Uterus (tissue), 4 donors: ENCODE results near the gene ULK4. TPM values are rescaled to one million over a fixed set of nuclear protein-coding genes. Genes with fewer than 3 reads are reported as not detected.
"Not testable (repeated sequence)": the region's sequence is repeated elsewhere in the genome, so short reads cannot be mapped to it uniquely, and the experiment has no call there.

ENCODE experiments used
- DNase-seq, 2 donors: peaks; one replicate each; pipeline ENCODE4 v3.0.0-alpha.2; 2019 to 2020
- H3K27ac ChIP-seq, 2 donors: fragments of 200-600 bp; sonication (generic); 1 replicate in 1 of 2; 2 replicates in 1 of 2; pipeline ENCODE4 v1.5.1; 2016 to 2018
- H3K27me3 ChIP-seq, 2 donors: fragments of 200-600 bp; sonication (generic); one replicate each; pipeline ENCODE4 v1.5.1; 2018 to 2019; ENCODE audit warnings: control low read depth in 1 of 2
- H3K36me3 ChIP-seq, 2 donors: fragments of 200-600 bp; sonication (generic); one replicate each; pipeline ENCODE4 v1.5.1; 2019; ENCODE audit warnings: control low read depth in 1 of 2
- H3K4me1 ChIP-seq, 2 donors: fragments of 200-600 bp; sonication (generic); one replicate each; pipeline ENCODE4 v1.5.1; 2018 to 2019; ENCODE audit warnings: control low read depth in 1 of 2
- H3K4me3 ChIP-seq, 2 donors: fragments of 200-600 bp; sonication (generic); 1 replicate in 1 of 2; 2 replicates in 1 of 2; pipeline ENCODE4 v1.5.1; 2018 to 2019; ENCODE audit warnings: mild to moderate bottlenecking in 1 of 2
- H3K9me3 ChIP-seq, 2 donors: fragments of 200-600 bp; sonication (generic); one replicate each; pipeline ENCODE4 v1.5.1; 2019; ENCODE audit warnings: control low read depth in 1 of 2
- POLR2A ChIP-seq, 2 donors: fragments of 450-650 bp; IDR thresholded peaks; one replicate each; pipeline ENCODE4 v1.6.1; 2016; ENCODE audit warnings: antibody characterized with exemption in 2 of 2, mild to moderate bottlenecking in 1 of 2, moderate library complexity in 1 of 2
- intact Hi-C: fragments of 100-400 bp; cut with DNase I; formaldehyde crosslinking; loops from one replicate; pipeline ENCODE4 v1.15.1; 2023; ENCODE audit warnings: low total_unique reads
- total RNA-seq, 4 donors: library from RNA; depleted of rRNA in 3 of 4; stranded (reverse); fragments of >200 nt in 3 of 4; gene quantifications; one replicate each; pipeline versions ENCODE4 v1.1.0 to v1.2.4, GENCODE V29; 2014 to 2023
- TF ChIP-seq, protein P1 (sequence below), 4 experiments: fragments of 200-600 bp in 2 of 4; fragments of 450-650 bp in 2 of 4; sonication (generic) in 2 of 4; IDR thresholded peaks; one replicate each; pipeline ENCODE4 v1.5.1; 2016 to 2019; ENCODE audit warnings: antibody characterized with exemption in 4 of 4, mild to moderate bottlenecking in 2 of 4, moderate library complexity in 1 of 4
- donor health status: DM: yes; HTN: yes; CAD: no.

Gene ULK4
- total RNA-seq, 4 donors from 2014 or later, result 8.7 to 118 (median 26.1) TPM

DNA sequence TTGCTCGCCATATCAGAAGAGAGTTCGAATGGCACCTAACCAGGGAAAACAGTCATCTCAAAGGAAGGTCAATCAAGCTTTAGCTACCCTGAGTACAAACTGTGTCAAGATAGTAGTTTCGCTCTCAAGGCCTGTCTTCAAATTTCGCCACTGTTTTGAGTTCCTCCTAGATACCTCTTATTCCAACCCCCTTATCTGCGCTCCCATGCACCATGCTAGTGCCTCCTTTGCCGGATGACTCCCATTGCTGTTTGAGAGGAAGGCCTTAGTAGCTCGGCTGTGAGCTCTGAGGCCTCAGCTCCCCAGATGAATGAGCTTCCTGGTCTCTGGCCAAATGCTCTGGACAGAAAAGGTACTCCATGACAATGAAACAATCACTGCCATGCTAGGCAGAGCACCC is 256.0 kb downstream of the ULK4 start:
- no peaks in the 10 kb centered on the region for H3K36me3 ChIP-seq
- H3K27ac ChIP-seq, result no peak overlapping the region
- no peaks in the 10 kb centered on the region for H3K4me1 ChIP-seq
- H3K27me3 ChIP-seq, result no peaks in the 10 kb centered on the region
- no peak for DNase-seq
- intact Hi-C loops, result no loop called here
- H3K9me3 ChIP-seq, result no peaks in the 10 kb centered on the region
- TF ChIP-seq POLR2A (IDR thresholded peaks at IDR 0.05), result no peak
- TF ChIP-seq, protein P1, sequence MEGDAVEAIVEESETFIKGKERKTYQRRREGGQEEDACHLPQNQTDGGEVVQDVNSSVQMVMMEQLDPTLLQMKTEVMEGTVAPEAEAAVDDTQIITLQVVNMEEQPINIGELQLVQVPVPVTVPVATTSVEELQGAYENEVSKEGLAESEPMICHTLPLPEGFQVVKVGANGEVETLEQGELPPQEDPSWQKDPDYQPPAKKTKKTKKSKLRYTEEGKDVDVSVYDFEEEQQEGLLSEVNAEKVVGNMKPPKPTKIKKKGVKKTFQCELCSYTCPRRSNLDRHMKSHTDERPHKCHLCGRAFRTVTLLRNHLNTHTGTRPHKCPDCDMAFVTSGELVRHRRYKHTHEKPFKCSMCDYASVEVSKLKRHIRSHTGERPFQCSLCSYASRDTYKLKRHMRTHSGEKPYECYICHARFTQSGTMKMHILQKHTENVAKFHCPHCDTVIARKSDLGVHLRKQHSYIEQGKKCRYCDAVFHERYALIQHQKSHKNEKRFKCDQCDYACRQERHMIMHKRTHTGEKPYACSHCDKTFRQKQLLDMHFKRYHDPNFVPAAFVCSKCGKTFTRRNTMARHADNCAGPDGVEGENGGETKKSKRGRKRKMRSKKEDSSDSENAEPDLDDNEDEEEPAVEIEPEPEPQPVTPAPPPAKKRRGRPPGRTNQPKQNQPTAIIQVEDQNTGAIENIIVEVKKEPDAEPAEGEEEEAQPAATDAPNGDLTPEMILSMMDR (IDR thresholded peaks at IDR 0.05), result no peak
- no peak overlapping the region for H3K4me3 ChIP-seq

DNA sequence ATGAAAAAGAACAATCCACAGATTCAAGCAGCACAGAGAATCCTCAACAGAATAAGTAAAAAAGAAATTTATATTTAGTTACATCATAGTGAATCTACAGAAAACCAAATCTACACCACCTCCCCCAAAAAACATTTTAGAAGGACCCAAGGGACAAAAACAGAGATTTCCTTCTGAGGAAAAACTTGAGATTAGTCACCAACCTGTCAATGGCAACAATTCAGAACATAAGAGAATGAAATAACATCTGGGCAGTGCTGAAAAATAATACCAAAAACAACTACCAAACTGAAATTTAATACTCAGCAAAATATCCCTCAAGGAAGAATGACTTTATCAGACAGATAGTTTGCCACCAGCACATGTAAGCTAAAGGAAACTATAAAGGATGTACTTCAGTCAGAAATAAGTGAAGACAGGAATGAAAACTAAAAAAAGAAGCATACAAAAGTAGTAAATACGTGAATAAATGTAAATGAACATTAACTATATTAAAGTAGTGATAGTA is 260.7 kb downstream of the ULK4 start:
- Histone ChIP-seq H3K9me3 (no peaks in the 10 kb centered on the region), H3K36me3 (no peaks in the 10 kb centered on the region), H3K4me1 (no peaks in the 10 kb centered on the region), H3K27ac (no peak overlapping the region), H3K4me3 (no peak overlapping the region), H3K27me3 (no peaks in the 10 kb centered on the region)
- no peak for DNase-seq
- TF ChIP-seq, protein P1 (IDR thresholded peaks at IDR 0.05), result no peak
- intact Hi-C loops, result no loop called here

DNA sequence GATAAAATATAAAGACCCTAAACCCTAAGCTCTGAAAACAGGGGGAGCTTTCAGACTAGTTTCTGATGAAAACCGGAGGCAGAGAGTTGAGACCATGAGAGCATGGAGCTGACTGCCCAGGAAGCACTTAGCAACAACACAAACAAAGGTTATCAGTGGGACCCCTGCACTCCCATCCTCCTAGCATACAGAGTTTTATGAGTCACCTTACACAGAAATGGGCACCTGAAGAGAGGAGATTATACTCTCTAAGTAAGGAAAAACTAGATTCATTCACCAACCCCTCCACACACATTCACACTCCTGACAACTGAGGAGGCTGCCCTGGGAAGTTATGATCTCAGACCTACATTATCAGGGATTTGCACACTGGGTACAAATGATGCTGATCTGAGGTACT is 261.7 kb downstream of the ULK4 start:
- intact Hi-C loops, result no loop called here

DNA sequence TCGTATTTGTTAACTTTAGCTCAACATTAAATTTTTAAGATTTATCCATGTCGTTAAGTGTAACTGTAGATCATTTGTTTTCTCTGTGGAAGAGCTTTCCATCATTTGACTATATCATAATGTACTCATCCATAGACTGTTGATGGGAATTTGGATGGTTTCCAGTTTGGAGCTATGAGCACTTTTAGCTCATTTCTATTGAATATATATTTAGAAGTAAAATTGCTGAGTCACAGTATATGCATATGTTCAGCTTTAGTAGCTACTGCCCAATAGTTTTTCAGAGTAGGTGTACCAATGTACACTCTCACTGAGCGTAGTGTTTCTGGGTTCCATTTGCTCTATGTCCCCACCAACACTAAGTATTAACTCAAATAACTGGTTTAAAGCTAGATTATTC is 263.0 kb downstream of the ULK4 start:
- intact Hi-C loops, result no loop called here
- no peaks in the 10 kb centered on the region for H3K36me3 ChIP-seq
- TF ChIP-seq, protein P1 (IDR thresholded peaks at IDR 0.05), result no peak
- no peak for TF ChIP-seq POLR2A (IDR thresholded peaks at IDR 0.05)
- H3K27me3 ChIP-seq, result no peaks in the 10 kb centered on the region
- no peak for DNase-seq
- no peak overlapping the region for H3K27ac ChIP-seq
- no peaks in the 10 kb centered on the region for H3K9me3 ChIP-seq
- H3K4me3 ChIP-seq, result no peak overlapping the region
- no peaks in the 10 kb centered on the region for H3K4me1 ChIP-seq

More for the DNA sequence above, 261.7 kb downstream of the ULK4 start:
- Histone ChIP-seq H3K27me3 (no peaks in the 10 kb centered on the region), H3K4me1 (no peaks in the 10 kb centered on the region), H3K4me3 (no peak overlapping the region), H3K27ac (no peak overlapping the region), H3K9me3 (no peaks in the 10 kb centered on the region), H3K36me3 (no peaks in the 10 kb centered on the region)
- no peak for DNase-seq
- TF ChIP-seq POLR2A (IDR thresholded peaks at IDR 0.05), result no peak
- TF ChIP-seq, protein P1 (IDR thresholded peaks at IDR 0.05), result no peak

DNA sequence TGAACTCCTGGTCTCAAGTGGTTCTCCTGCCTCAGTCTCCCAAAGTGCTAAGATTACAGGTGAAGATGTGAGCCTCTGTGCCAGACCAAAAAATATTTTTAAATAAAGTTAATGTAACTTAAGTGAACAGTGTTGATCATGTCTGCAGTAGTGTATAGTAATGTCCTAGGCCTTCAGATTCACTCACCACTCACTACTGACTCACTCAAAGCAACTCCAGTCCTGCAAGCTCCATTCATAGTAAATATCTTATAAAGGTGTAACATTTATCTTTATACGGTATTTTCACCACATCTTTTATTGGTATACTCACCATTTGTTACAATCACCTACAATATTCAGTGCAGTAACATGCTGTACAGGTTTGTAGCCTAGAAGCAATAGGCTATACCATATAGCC is 264.2 kb downstream of the ULK4 start:
- H3K27me3 ChIP-seq, result no peaks in the 10 kb centered on the region
- H3K27ac ChIP-seq, result no peak overlapping the region
- H3K4me3 ChIP-seq, result no peak overlapping the region
- no peaks in the 10 kb centered on the region for H3K36me3 ChIP-seq
- TF ChIP-seq, protein P1 (IDR thresholded peaks at IDR 0.05), result no peak
- TF ChIP-seq POLR2A (IDR thresholded peaks at IDR 0.05), result no peak
- H3K4me1 ChIP-seq, result no peaks in the 10 kb centered on the region
- no peaks in the 10 kb centered on the region for H3K9me3 ChIP-seq
- DNase-seq, result no peak
- intact Hi-C loops, result no loop called here

DNA sequence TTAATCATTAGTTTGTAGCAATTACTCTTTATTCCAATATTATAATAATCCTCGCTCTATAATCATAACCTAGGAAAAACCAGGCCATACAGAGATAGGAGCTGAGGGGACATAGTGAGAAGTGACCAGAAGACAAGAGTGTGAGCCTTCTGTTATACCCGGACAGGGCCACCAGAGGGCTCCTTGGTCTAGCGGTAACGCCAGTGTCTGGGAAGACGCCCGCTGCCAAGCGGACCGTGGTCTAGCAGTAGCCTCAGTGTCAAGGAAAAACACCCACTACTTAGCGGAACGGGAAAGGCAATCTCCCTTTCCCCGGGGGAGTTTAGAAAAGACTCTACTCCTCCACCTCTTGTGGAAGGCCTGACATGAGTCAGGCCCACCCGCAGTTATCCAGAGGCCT is 266.1 kb downstream of the ULK4 start:
- DNase-seq, intact Hi-C loops, H3K4me3 ChIP-seq, H3K36me3 ChIP-seq, H3K27ac ChIP-seq, H3K27me3 ChIP-seq, H3K9me3 ChIP-seq, H3K4me1 ChIP-seq: not testable (repeated sequence)
